RWPE2 (cell line): ENCODE data around the gene CYP4A22.

ENCODE experiments used
- ATAC-seq: fragments of 200-7000 bp; cut with Tn5 transposase; 3 replicates; pipeline ENCODE4 v1.9.1; 2021; ENCODE audit warnings: low read depth
- DNase-seq: peaks from one replicate; pipeline ENCODE4 v3.0.0-alpha.2; 2020; ENCODE audit warnings: low spot score
- H3K27ac ChIP-seq: fragments of 450-650 bp; 2 replicates; pipeline ENCODE4 v1.5.1; 2017; ENCODE audit warnings: mild to moderate bottlenecking; ENCODE audit not compliant: poor library complexity, severe bottlenecking
- H3K27me3 ChIP-seq: fragments of 250-450 bp; sonication (Bioruptor Pico); 2 replicates; pipeline ENCODE4 v1.5.1; 2021; ENCODE audit warnings: mild to moderate bottlenecking, moderate library complexity; ENCODE audit not compliant: insufficient read depth, poor library complexity, severe bottlenecking
- H3K36me3 ChIP-seq: fragments of 250-450 bp; sonication (Bioruptor Pico); 2 replicates; pipeline ENCODE4 v1.5.1; 2020; ENCODE audit warnings: low read depth, mild to moderate bottlenecking, moderate library complexity
- H3K4me1 ChIP-seq: fragments of 250-450 bp; sonication (Bioruptor Pico); 2 replicates; pipeline ENCODE4 v1.5.1; 2021; ENCODE audit warnings: mild to moderate bottlenecking, moderate library complexity; ENCODE audit not compliant: insufficient read depth, poor library complexity, severe bottlenecking
- H3K4me3 ChIP-seq: fragments of 250-450 bp; sonication (Bioruptor Pico); 2 replicates; pipeline ENCODE4 v1.5.1; 2021; ENCODE audit warnings: mild to moderate bottlenecking, moderate library complexity; ENCODE audit not compliant: severe bottlenecking
- H3K9me3 ChIP-seq: fragments of 250-450 bp; sonication (Bioruptor Pico); 2 replicates; pipeline ENCODE4 v1.5.1; 2021; ENCODE audit warnings: mild to moderate bottlenecking, moderate library complexity; ENCODE audit not compliant: severe bottlenecking
- CTCF ChIP-seq: fragments of 450-650 bp; IDR thresholded peaks from one replicate; pipeline ENCODE4 v1.5.1; 2017; ENCODE audit warnings: mild to moderate bottlenecking, moderate library complexity; ENCODE audit not compliant: poor library complexity, severe bottlenecking

Gene CYP4A22

GRCh38 chr1:47175227-47175934 lies 38.1 kb downstream of the CYP4A22 start:
- DNase-seq (peak; percentile 23), ATAC-seq (peak; percentile 35)
- no peaks in the 10 kb centered on the region for H3K4me1 ChIP-seq
- no peak overlapping the region for H3K27ac ChIP-seq
- peak; percentile 95 for TF ChIP-seq CTCF
- no peaks in the 10 kb centered on the region for H3K9me3 ChIP-seq
- H3K36me3 ChIP-seq = no peaks in the 10 kb centered on the region
- H3K27me3 ChIP-seq = no peaks in the 10 kb centered on the region
- no peak overlapping the region for H3K4me3 ChIP-seq

- no peaks in the 10 kb centered on the region for H3K27me3 ChIP-seq
- no peaks in the 10 kb centered on the region for H3K4me1 ChIP-seq
- H3K9me3 ChIP-seq = no peaks in the 10 kb centered on the region
- TF ChIP-seq CTCF = no peak
- H3K4me3 ChIP-seq = no peak overlapping the region
- no peaks in the 10 kb centered on the region for H3K36me3 ChIP-seq
- no peak for ATAC-seq
- no peak overlapping the region for H3K27ac ChIP-seq
- DNase-seq = peak; percentile 15
Measured at GRCh38 chr1:47178020-47178419, 40.8 kb downstream of the CYP4A22 start.

GRCh38 chr1:47178654-47179016 lies 41.4 kb downstream of the CYP4A22 start:
- ATAC-seq = no peak
- Histone ChIP-seq H3K9me3 (no peaks in the 10 kb centered on the region), H3K27ac (no peak overlapping the region), H3K4me3 (no peak overlapping the region), H3K36me3 (no peaks in the 10 kb centered on the region), H3K4me1 (no peaks in the 10 kb centered on the region), H3K27me3 (no peaks in the 10 kb centered on the region)
- no peak for DNase-seq
- no peak for TF ChIP-seq CTCF

GRCh38 chr1:47179017-47179987 lies 42.1 kb downstream of the CYP4A22 start:
- peak; percentile 79 for DNase-seq
- no peak overlapping the region for H3K27ac ChIP-seq
- ATAC-seq = peak; percentile 78

More at GRCh38 chr1:47179017-47179987, 42.1 kb downstream of the CYP4A22 start:
- Histone ChIP-seq H3K4me1 (no peaks in the 10 kb centered on the region), H3K4me3 (peak overlapping the region; percentile 19), H3K9me3 (no peaks in the 10 kb centered on the region), H3K36me3 (no peaks in the 10 kb centered on the region), H3K27me3 (no peaks in the 10 kb centered on the region)
- TF ChIP-seq CTCF = peak; percentile 84
